Measurements from ENCODE around the gene TXNRD3.

- TF ChIP-seq CTCF (conservative IDR thresholded peaks at IDR 0.05) (no peak), EZH2 (IDR thresholded peaks at IDR 0.05; ENCODE audit: low read depth) (no peak)
Observed at GRCh38 chr3:126644615-126645014, 10.3 kb downstream of the TXNRD3 start.

Measured in PC-9 (cell line).